Activated CD8-positive, alpha-beta memory T cell treated with anti-CD3 and anti-CD28 coated beads, Interleukin-2, amount 10 ng/mL, durations not matched to agents 7 days and 5 days (primary cell): ENCODE results near the gene SGPL1. TPM values are rescaled to one million over a fixed set of nuclear protein-coding genes. Genes with fewer than 3 reads are reported as not detected.

Source experiments
- ATAC-seq: fragments of 150-1000 bp; cut with Tn5 transposase; one replicate; pipeline ENCODE4 v1.10.0; 2021; ENCODE audit warnings: moderate library complexity
- CTCF ChIA-PET: fragments of 350-600 bp; sonication (Branson Sonifier 250); formaldehyde crosslinking; loops from one replicate; lab custom pipeline; 2021; ENCODE audit warnings: antibody characterized with exemption; lab: Charles Lee
- DNase-seq: peaks from one replicate; pipeline ENCODE4 v3.0.0-alpha.2; 2020
- H3K27ac Mint-ChIP-seq: one replicate; pipeline ENCODE4 v1.8.0; 2021; ENCODE audit warnings: mild to moderate bottlenecking, mixed read lengths
- H3K27me3 Mint-ChIP-seq: one replicate; pipeline ENCODE4 v1.8.0; 2021; ENCODE audit warnings: mixed read lengths
- H3K36me3 Mint-ChIP-seq: one replicate; pipeline ENCODE4 v1.8.0; 2021; ENCODE audit warnings: mild to moderate bottlenecking, mixed read lengths
- H3K4me1 Mint-ChIP-seq: one replicate; pipeline ENCODE4 v1.8.0; 2021; ENCODE audit warnings: mixed read lengths
- H3K4me3 Mint-ChIP-seq: one replicate; pipeline ENCODE4 v1.8.0; 2021; ENCODE audit warnings: mild to moderate bottlenecking, moderate library complexity, mixed read lengths
- H3K9me3 Mint-ChIP-seq: one replicate; pipeline ENCODE4 v1.8.0; 2022; ENCODE audit warnings: low read depth, mixed read lengths
- total RNA-seq, 2 experiments: library from RNA; stranded (reverse); gene quantifications; one replicate each; pipeline ENCODE4 v1.2.3, GENCODE V29; 2021

Gene SGPL1
- total RNA-seq, 2 experiments from 2014 or later: 22.5 to 29.3 TPM

DNA sequence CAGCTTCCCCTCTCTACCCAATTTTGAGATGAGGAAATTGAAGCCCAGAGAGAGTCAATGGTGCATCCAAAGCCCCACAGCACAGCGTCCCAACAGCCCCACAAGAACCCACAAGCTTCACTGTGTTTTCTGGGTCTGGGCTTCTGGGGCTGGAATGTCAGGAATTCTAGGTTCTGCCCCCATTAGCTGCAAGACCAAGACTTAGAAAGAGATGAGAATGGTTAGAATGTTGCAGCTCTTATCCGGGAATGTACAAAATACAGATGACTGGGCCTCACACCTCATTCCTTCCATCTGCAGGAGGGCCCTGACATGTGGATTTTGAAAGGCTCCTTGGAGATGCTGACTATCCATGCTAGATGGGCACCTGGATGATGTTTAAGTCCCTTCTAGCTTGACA lies 6.0 kb upstream of the SGPL1 start:
- no peaks in the 10 kb centered on the region for H3K36me3 Mint-ChIP-seq
- H3K9me3 Mint-ChIP-seq: no peaks in the 10 kb centered on the region
- no peaks in the 10 kb centered on the region for H3K4me1 Mint-ChIP-seq
- CTCF ChIA-PET: interaction anchor here (1.2 to 1.3 kb wide), 2 partner anchors 61 to 260 kb away, joined by 3 to 4 read pairs; no protein-coding TSS in a partner anchor
- ATAC-seq (no peak), DNase-seq (no peak)
- no peak overlapping the region for H3K27ac Mint-ChIP-seq
- no peak overlapping the region for H3K4me3 Mint-ChIP-seq
- H3K27me3 Mint-ChIP-seq: peaks cover 8% of the 10 kb centered on the region

DNA sequence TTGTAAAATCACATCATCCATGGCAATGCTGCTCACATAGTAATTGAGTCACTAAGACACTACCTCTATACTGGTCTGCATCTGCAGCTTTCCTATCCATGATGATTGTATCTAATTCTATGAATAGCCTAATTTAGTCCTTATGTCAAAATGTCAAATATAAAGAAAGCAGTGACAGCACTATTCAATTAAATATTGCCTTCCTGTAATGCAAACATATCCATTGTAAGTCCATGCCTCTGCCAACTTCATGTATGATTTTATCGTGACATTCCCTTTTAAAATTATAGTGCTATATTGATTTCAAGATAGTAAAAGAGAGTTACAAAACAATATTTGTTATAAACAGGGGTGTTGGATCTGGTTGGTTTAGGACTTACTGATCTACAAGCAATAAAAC lies 4.8 kb upstream of the SGPL1 start:
- H3K4me3 Mint-ChIP-seq: no peak overlapping the region
- DNase-seq: no peak
- peaks cover 6% of the 10 kb centered on the region for H3K27me3 Mint-ChIP-seq
- H3K9me3 Mint-ChIP-seq: no peaks in the 10 kb centered on the region
- no peak for ATAC-seq
- CTCF ChIA-PET: interaction anchor here (0.8 kb wide), 1 partner anchor 193 kb away, joined by 3 read pairs; no protein-coding TSS in a partner anchor
- peaks cover 2% of the 10 kb centered on the region for H3K4me1 Mint-ChIP-seq
- no peak overlapping the region for H3K27ac Mint-ChIP-seq
- no peaks in the 10 kb centered on the region for H3K36me3 Mint-ChIP-seq

- Mint-ChIP-seq H3K4me1 (peaks cover 8% of the 10 kb centered on the region), H3K9me3 (no peaks in the 10 kb centered on the region), H3K36me3 (no peaks in the 10 kb centered on the region), H3K4me3 (no peak overlapping the region), H3K27me3 (peaks cover 6% of the 10 kb centered on the region), H3K27ac (no peak overlapping the region)
- DNase-seq (no peak), ATAC-seq (no peak)
- CTCF ChIA-PET: interaction anchor here (0.8 kb wide), 1 partner anchor 193 kb away, joined by 3 read pairs; no protein-coding TSS in a partner anchor
Observed at GRCh38 chr10:70811881-70812280, 3.9 kb upstream of the SGPL1 start.

DNA sequence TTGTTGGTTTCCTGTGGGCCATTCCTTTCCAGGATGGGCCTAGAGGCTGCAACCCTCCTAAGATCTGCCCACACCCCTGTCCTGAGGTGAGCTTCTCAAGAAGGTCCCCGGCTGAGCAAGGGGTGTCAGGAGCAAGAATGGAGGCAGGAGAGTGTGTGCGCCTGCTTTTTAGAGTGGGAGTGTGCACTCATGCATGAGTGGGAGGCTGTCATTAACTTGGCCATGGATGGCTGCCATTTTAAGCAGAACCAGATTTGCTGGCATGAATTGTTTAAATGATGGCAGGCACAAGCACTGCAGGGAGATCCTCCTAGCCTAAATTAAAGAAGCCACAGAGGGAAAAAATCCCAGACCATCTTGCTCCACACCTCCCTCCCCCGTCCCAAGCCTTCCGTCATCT lies 2.9 kb upstream of the SGPL1 start:
- peaks cover 2% of the 10 kb centered on the region for H3K36me3 Mint-ChIP-seq
- H3K4me3 Mint-ChIP-seq: no peak overlapping the region

GRCh38 chr10:70814126-70814525 lies 1.6 kb upstream of the SGPL1 start:
- Mint-ChIP-seq H3K27ac (no peak overlapping the region), H3K4me3 (no peak overlapping the region), H3K36me3 (peaks cover 5% of the 10 kb centered on the region), H3K27me3 (no peaks in the 10 kb centered on the region), H3K4me1 (peaks cover 17% of the 10 kb centered on the region), H3K9me3 (no peaks in the 10 kb centered on the region)
- CTCF ChIA-PET: interaction anchor here (0.9 to 3.8 kb wide), 4 partner anchors 64 to 265 kb away, joined by 3 to 12 read pairs (median 3); no protein-coding TSS in a partner anchor
- no peak for DNase-seq
- ATAC-seq: no peak

More for the DNA sequence above, 2.9 kb upstream of the SGPL1 start:
- no peak overlapping the region for H3K27ac Mint-ChIP-seq
- peaks cover 12% of the 10 kb centered on the region for H3K4me1 Mint-ChIP-seq
- H3K27me3 Mint-ChIP-seq: no peaks in the 10 kb centered on the region
- no peaks in the 10 kb centered on the region for H3K9me3 Mint-ChIP-seq
- CTCF ChIA-PET: interaction anchor here (1.0 kb wide), 1 partner anchor 351 kb away, joined by 3 read pairs; no protein-coding TSS in a partner anchor
- no peak for ATAC-seq
- no peak for DNase-seq

- H3K27me3 Mint-ChIP-seq: no peaks in the 10 kb centered on the region
- ATAC-seq: peak; percentile 61
- H3K27ac Mint-ChIP-seq: peak overlapping the region; percentile 58
- peaks cover 23% of the 10 kb centered on the region for H3K4me1 Mint-ChIP-seq
- DNase-seq: peak; percentile 60
- H3K9me3 Mint-ChIP-seq: no peaks in the 10 kb centered on the region
- H3K4me3 Mint-ChIP-seq: peak overlapping the region; percentile 80
- peaks cover 11% of the 10 kb centered on the region for H3K36me3 Mint-ChIP-seq
- CTCF ChIA-PET: interaction anchor here (0.7 to 3.8 kb wide), 13 partner anchors 10 to 411 kb away, joined by 3 to 33 read pairs (median 4); no protein-coding TSS in a partner anchor
Observed at GRCh38 chr10:70816220-70816894, 609 bp downstream of the SGPL1 start.

- no peak for DNase-seq
- H3K9me3 Mint-ChIP-seq: no peaks in the 10 kb centered on the region
- H3K4me1 Mint-ChIP-seq: peaks cover 21% of the 10 kb centered on the region
Observed at GRCh38 chr10:70820976-70821750, 5.4 kb downstream of the SGPL1 start.

GRCh38 chr10:70822076-70822820 lies 6.5 kb downstream of the SGPL1 start:
- DNase-seq: no peak
- no peaks in the 10 kb centered on the region for H3K27me3 Mint-ChIP-seq
- peaks cover 18% of the 10 kb centered on the region for H3K4me1 Mint-ChIP-seq
- no peaks in the 10 kb centered on the region for H3K9me3 Mint-ChIP-seq
- H3K36me3 Mint-ChIP-seq: peaks cover 23% of the 10 kb centered on the region
- no peak overlapping the region for H3K4me3 Mint-ChIP-seq
- ATAC-seq: no peak
- no peak overlapping the region for H3K27ac Mint-ChIP-seq
- CTCF ChIA-PET: interaction anchor here (1.0 kb wide), 1 partner anchor 272 kb away, joined by 3 read pairs; no protein-coding TSS in a partner anchor

More at GRCh38 chr10:70820976-70821750, 5.4 kb downstream of the SGPL1 start:
- H3K27ac Mint-ChIP-seq: no peak overlapping the region
- CTCF ChIA-PET: interaction anchor here (1.0 to 2.4 kb wide), 4 partner anchors 17 to 271 kb away, joined by 3 to 11 read pairs (median 3); no protein-coding TSS in a partner anchor
- peak; percentile 25 for ATAC-seq
- H3K27me3 Mint-ChIP-seq: no peaks in the 10 kb centered on the region
- peaks cover 22% of the 10 kb centered on the region for H3K36me3 Mint-ChIP-seq
- no peak overlapping the region for H3K4me3 Mint-ChIP-seq

DNA sequence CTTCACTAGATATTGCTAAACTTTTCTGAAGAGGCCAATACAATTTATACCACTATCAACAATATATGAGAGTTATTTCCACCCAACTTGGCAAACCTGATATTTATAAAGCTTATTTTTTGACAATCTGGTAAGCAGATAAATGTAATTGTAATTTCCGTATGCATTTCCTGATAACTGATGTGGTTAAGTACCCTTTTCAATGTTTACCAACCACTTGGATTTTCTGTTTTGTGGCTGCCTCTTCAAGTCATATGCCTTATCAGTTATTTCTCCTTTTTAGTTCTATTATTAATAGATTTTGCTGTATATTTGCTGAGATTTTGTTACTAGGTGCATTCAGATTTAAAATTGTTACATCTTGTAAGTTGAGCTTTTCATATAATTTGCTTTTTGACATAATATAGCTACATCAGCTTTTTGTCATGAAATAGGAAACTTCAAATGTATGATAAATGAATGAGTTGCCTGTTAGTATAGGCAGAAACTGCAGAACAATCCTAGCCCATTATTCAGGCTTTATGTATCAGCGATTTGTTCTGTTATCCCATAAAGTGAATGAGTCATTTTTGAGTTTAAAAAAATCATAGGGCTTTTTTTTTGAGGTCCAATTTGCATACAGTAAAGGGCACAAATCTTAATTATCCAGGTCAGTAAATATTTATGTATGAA lies 11.5 kb downstream of the SGPL1 start:
- DNase-seq (no peak), ATAC-seq (no peak)
- Mint-ChIP-seq H3K9me3 (no peaks in the 10 kb centered on the region), H3K4me3 (no peak overlapping the region), H3K27ac (no peak overlapping the region), H3K36me3 (peaks cover 16% of the 10 kb centered on the region), H3K4me1 (peaks cover 2% of the 10 kb centered on the region), H3K27me3 (no peaks in the 10 kb centered on the region)
- CTCF ChIA-PET: interaction anchor here (1.3 to 1.6 kb wide), 2 partner anchors 9 to 10 kb away, joined by 3 to 5 read pairs; no protein-coding TSS in a partner anchor

- ATAC-seq (no peak), DNase-seq (no peak)
- Mint-ChIP-seq H3K27me3 (no peaks in the 10 kb centered on the region), H3K36me3 (peaks cover 14% of the 10 kb centered on the region), H3K4me1 (peaks cover 15% of the 10 kb centered on the region), H3K9me3 (no peaks in the 10 kb centered on the region), H3K4me3 (no peak overlapping the region), H3K27ac (no peak overlapping the region)
- CTCF ChIA-PET: no interaction called here
Observed at GRCh38 chr10:70828923-70829322, 13.2 kb downstream of the SGPL1 start.

DNA sequence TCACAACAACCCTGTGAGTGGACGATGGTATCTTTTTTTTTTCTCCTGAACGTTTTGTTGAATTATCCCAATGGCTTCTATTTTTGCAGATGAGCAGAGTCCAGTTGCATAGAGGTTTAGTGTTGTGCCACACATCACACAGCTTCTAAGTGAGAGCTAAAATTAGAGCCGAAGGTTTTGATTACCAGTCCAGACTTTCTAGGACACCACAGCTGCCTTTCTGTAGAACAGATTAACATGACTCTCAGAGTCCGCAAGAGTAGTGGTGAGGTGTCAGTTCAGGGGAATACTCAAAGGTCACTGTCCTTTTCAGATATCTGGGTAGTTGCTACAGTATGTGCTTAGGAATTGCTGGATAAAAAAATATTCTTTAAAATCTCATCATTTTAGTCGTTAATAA lies 13.8 kb downstream of the SGPL1 start:
- Mint-ChIP-seq H3K36me3 (peaks cover 11% of the 10 kb centered on the region), H3K4me3 (no peak overlapping the region), H3K27ac (no peak overlapping the region), H3K4me1 (peaks cover 21% of the 10 kb centered on the region), H3K27me3 (no peaks in the 10 kb centered on the region), H3K9me3 (no peaks in the 10 kb centered on the region)
- CTCF ChIA-PET: interaction anchor here (0.5 kb wide), 1 partner anchor 1846 kb away, joined by 3 read pairs; no protein-coding TSS in a partner anchor
- no peak for ATAC-seq
- DNase-seq: no peak

- Mint-ChIP-seq H3K4me3 (no peak overlapping the region), H3K9me3 (no peaks in the 10 kb centered on the region), H3K4me1 (peaks cover 21% of the 10 kb centered on the region), H3K27me3 (no peaks in the 10 kb centered on the region), H3K36me3 (peaks cover 12% of the 10 kb centered on the region), H3K27ac (no peak overlapping the region)
- no peak for ATAC-seq
- DNase-seq: no peak
- CTCF ChIA-PET: interaction anchor here (0.5 kb wide), 1 partner anchor 1847 kb away, joined by 3 read pairs; no protein-coding TSS in a partner anchor
Observed at GRCh38 chr10:70830164-70830563, 14.4 kb downstream of the SGPL1 start.
